HFFc6 (cell line): Measurements from ENCODE around the gene RAD51AP1. TPM values are rescaled to one million over a fixed set of nuclear protein-coding genes. Genes with fewer than 3 reads are reported as not detected.

Experiments
- DNase-seq: peaks from one replicate; pipeline ENCODE4 v3.0.0-alpha.2; 2018
- H3K27ac Mint-ChIP-seq: 2 replicates; pipeline ENCODE4 v1.8.0; 2020; ENCODE audit warnings: mild to moderate bottlenecking, mixed read lengths
- H3K27me3 Mint-ChIP-seq: 2 replicates; pipeline ENCODE4 v1.8.0; 2021; ENCODE audit warnings: mild to moderate bottlenecking, moderate library complexity, mixed read lengths; ENCODE audit not compliant: insufficient read depth
- H3K36me3 Mint-ChIP-seq: 2 replicates; pipeline ENCODE4 v1.8.0; 2021; ENCODE audit warnings: low read depth, mixed read lengths
- H3K4me1 Mint-ChIP-seq: 2 replicates; pipeline ENCODE4 v1.8.0; 2020; ENCODE audit warnings: low read depth, mixed read lengths
- H3K4me3 Mint-ChIP-seq: 2 replicates; pipeline ENCODE4 v1.8.0; 2020; ENCODE audit warnings: mild to moderate bottlenecking, moderate library complexity, mixed read lengths
- H3K9me3 Mint-ChIP-seq: 2 replicates; pipeline ENCODE4 v1.8.0; 2020; ENCODE audit warnings: mild to moderate bottlenecking, mixed read lengths
- CTCF ChIP-seq: fragments of 200-600 bp; sonication (generic); IDR thresholded peaks from 2 replicates; pipeline ENCODE4 v1.5.0; 2021; ENCODE audit warnings: antibody characterized with exemption, mild to moderate bottlenecking
- total RNA-seq, 6 experiments: library from RNA; stranded (reverse); fragmentation: NEBNext Ultra II Directional; extraction: Animal tissue kit (Norgen Biotek cat#: 25700); gene quantifications; 2 replicates in 1 of 6; 3 replicates in 5 of 6; pipeline ENCODE4 v1.2.3, GENCODE V29; 2021

The RAD51AP1 gene
- total RNA-seq, 6 experiments from 2014 or later = 9.3 to 20.2 (median 18.0) TPM

GRCh38 chr12:4526923-4527546 is 11.7 kb upstream of the RAD51AP1 start:
- Mint-ChIP-seq H3K36me3 (peaks cover 9% of the 10 kb centered on the region), H3K27me3 (no peaks in the 10 kb centered on the region), H3K27ac (no peak overlapping the region), H3K9me3 (no peaks in the 10 kb centered on the region), H3K4me3 (no peak overlapping the region), H3K4me1 (no peaks in the 10 kb centered on the region)
- TF ChIP-seq CTCF = peak; percentile 87
- peak; percentile 5 for DNase-seq

- Mint-ChIP-seq H3K4me1 (no peaks in the 10 kb centered on the region), H3K27me3 (no peaks in the 10 kb centered on the region), H3K4me3 (no peak overlapping the region), H3K27ac (no peak overlapping the region), H3K9me3 (no peaks in the 10 kb centered on the region), H3K36me3 (no peaks in the 10 kb centered on the region)
- no peak for TF ChIP-seq CTCF
- no peak for DNase-seq
These were observed 8.5 kb upstream of the RAD51AP1 start for GRCh38 chr12:4530160-4530559.

- no peak for DNase-seq
- no peaks in the 10 kb centered on the region for H3K27me3 Mint-ChIP-seq
- no peaks in the 10 kb centered on the region for H3K9me3 Mint-ChIP-seq
- no peak for TF ChIP-seq CTCF
- H3K36me3 Mint-ChIP-seq = no peaks in the 10 kb centered on the region
- no peak overlapping the region for H3K4me3 Mint-ChIP-seq
- H3K27ac Mint-ChIP-seq = no peak overlapping the region
- H3K4me1 Mint-ChIP-seq = peaks cover under 1% of the 10 kb centered on the region
These were observed 7.6 kb upstream of the RAD51AP1 start for GRCh38 chr12:4530982-4531586.

GRCh38 chr12:4535092-4535491 is 3.6 kb upstream of the RAD51AP1 start:
- H3K9me3 Mint-ChIP-seq = no peaks in the 10 kb centered on the region
- H3K36me3 Mint-ChIP-seq = no peaks in the 10 kb centered on the region
- no peaks in the 10 kb centered on the region; the same call in 1 of the 2 replicates for H3K27me3 Mint-ChIP-seq
- no peak for TF ChIP-seq CTCF
- DNase-seq = no peak
- H3K4me1 Mint-ChIP-seq = peaks cover 28% of the 10 kb centered on the region
- no peak overlapping the region for H3K4me3 Mint-ChIP-seq
- H3K27ac Mint-ChIP-seq = no peak overlapping the region

- Mint-ChIP-seq H3K27ac (no peak overlapping the region), H3K4me3 (no peak overlapping the region), H3K4me1 (peaks cover 30% of the 10 kb centered on the region), H3K9me3 (no peaks in the 10 kb centered on the region), H3K27me3 (no peaks in the 10 kb centered on the region; the same call in 1 of the 2 replicates), H3K36me3 (no peaks in the 10 kb centered on the region)
- DNase-seq = no peak
- no peak for TF ChIP-seq CTCF
These were observed 2.8 kb upstream of the RAD51AP1 start for GRCh38 chr12:4535871-4536270.
